ENCODE measurements around the gene STX2.

STX2 gene

DNA sequence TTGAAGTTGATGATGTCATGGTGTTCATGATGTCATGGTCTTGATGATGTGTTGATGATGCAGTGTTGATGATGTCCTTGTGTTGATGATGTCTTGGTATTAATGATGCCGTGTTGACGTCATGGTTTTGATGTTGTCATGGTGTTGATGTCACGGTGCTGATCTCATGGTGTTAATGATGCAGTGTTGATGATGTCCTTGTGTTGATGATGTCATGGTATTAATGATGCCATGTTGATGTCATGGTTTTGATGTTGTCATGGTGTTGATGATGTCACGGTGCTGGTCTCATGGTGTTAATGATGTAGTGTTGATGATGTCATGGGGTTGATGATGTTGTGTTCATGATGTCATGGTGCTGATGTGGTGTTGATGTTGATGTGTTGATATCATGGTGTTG is 75.0 kb downstream of the STX2 start:
- Histone ChIP-seq H3K4me1 (ENCODE audit: control insufficient read depth, low read length) (peaks cover 13% of the 10 kb centered on the region), H3K4me2 (ENCODE audit: low read length) (no peak overlapping the region), H3K9me3 (ENCODE audit: control insufficient read depth, insufficient read depth, low read length) (peaks cover 18% of the 10 kb centered on the region), H3K27ac (ENCODE audit: low read depth, low read length) (no peak overlapping the region), H3K27me3 (ENCODE audit: control insufficient read depth, low read length) (peaks cover 10% of the 10 kb centered on the region; the same call in 1 of the 2 replicates), H4K20me1 (ENCODE audit: control insufficient read depth, insufficient read depth, low read depth, low read length) (no peaks in the 10 kb centered on the region), H3K36me3 (ENCODE audit: control insufficient read depth, low read length) (no peaks in the 10 kb centered on the region), H3F3A (ENCODE audit: control insufficient read depth, insufficient read depth) (peaks cover 6% of the 10 kb centered on the region), H3K4me3 (ENCODE audit: low read length) (no peak overlapping the region), H3K9me2 (replicated peaks; ENCODE audit: control insufficient read depth, low read length) (no peaks in the 10 kb centered on the region), H3K79me2 (ENCODE audit: control insufficient read depth, low read length) (no peaks in the 10 kb centered on the region)
- TF ChIP-seq, protein P1, sequence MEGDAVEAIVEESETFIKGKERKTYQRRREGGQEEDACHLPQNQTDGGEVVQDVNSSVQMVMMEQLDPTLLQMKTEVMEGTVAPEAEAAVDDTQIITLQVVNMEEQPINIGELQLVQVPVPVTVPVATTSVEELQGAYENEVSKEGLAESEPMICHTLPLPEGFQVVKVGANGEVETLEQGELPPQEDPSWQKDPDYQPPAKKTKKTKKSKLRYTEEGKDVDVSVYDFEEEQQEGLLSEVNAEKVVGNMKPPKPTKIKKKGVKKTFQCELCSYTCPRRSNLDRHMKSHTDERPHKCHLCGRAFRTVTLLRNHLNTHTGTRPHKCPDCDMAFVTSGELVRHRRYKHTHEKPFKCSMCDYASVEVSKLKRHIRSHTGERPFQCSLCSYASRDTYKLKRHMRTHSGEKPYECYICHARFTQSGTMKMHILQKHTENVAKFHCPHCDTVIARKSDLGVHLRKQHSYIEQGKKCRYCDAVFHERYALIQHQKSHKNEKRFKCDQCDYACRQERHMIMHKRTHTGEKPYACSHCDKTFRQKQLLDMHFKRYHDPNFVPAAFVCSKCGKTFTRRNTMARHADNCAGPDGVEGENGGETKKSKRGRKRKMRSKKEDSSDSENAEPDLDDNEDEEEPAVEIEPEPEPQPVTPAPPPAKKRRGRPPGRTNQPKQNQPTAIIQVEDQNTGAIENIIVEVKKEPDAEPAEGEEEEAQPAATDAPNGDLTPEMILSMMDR (IDR thresholded peaks at IDR 0.05; ENCODE audit: low read depth, low read length, poor library complexity, severe bottlenecking), result no peak
- TF ChIP-seq EZH2phosphoT487 (IDR thresholded peaks at IDR 0.05; ENCODE audit: borderline replicate concordance, low read length), result no peak

DNA sequence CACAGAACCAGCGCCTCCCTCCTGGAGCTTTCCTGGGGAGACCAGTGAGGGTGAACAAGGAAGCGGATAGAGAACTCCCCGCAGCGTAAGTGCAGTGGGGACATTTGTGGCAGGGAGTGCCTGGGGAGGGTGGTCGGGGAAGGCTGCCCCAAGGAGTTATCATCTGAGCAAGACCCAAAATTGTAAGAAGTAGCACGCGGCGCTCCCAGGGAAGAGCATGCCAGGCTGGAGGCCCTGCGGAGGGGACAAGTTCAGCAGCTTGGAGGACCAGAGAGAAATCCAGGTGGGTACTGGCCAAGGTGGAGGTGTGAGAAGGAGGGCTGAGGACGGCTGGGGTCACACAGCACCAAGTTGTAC is 76.8 kb downstream of the STX2 start:
- H3K9me2 ChIP-seq (replicated peaks; ENCODE audit: control insufficient read depth, low read length), result no peaks in the 10 kb centered on the region
- no peaks in the 10 kb centered on the region for H3K79me2 ChIP-seq (ENCODE audit: control insufficient read depth, low read length)
- H4K20me1 ChIP-seq (ENCODE audit: control insufficient read depth, insufficient read depth, low read depth, low read length), result no peaks in the 10 kb centered on the region
- peak overlapping the region; percentile 87 for H3K4me2 ChIP-seq (ENCODE audit: low read length)
- H3K36me3 ChIP-seq (ENCODE audit: control insufficient read depth, low read length), result no peaks in the 10 kb centered on the region
- TF ChIP-seq, protein P1 (IDR thresholded peaks at IDR 0.05; ENCODE audit: low read depth, low read length, poor library complexity, severe bottlenecking), result no peak
- TF ChIP-seq EZH2phosphoT487 (IDR thresholded peaks at IDR 0.05; ENCODE audit: borderline replicate concordance, low read length), result no peak
- H3K27me3 ChIP-seq (ENCODE audit: control insufficient read depth, low read length), result no peaks in the 10 kb centered on the region
- no peak overlapping the region for H3K27ac ChIP-seq (ENCODE audit: low read depth, low read length)
- H3F3A ChIP-seq (ENCODE audit: control insufficient read depth, insufficient read depth), result peaks cover 6% of the 10 kb centered on the region
- peaks cover 13% of the 10 kb centered on the region for H3K4me1 ChIP-seq (ENCODE audit: control insufficient read depth, low read length)
- H3K4me3 ChIP-seq (ENCODE audit: low read length), result peak overlapping the region; percentile 68
- H3K9me3 ChIP-seq (ENCODE audit: control insufficient read depth, insufficient read depth, low read length), result peaks cover 18% of the 10 kb centered on the region

DNA sequence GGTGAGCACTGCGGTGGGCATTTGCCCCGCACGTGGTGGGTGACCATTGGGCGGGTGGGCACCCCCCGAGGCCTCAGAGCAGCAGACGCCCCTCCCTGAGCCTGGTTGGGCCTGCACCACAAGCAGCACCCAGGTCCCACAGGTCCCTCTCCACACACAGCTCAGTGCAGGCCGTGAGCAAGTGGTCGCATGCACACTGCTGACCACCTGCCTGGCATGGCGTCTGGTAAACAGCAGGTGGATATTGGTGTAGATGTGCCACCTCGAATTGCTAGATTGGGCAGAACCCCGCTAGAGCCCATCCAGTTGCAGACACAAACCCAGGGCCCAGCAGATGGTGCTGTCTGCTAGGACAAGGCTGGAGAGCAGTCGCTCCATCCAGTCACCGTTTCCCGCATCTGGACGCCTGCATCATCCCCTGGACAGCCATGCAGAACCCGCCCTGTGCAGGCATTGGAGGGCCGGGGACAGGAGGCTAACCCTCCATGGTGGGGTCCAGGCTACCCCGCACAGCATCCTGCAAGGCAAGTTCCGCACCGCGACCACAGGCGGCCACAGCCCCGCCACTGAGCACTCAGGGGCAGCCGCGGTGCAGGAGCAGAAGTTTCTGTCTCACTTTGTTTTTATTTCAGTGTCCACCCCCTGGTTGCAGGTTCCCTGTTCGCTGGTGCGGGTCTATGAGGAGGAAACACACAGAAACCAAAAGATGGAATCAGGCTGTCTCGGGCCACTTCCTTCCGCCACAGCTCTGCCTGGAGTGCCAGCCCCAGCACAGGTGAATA is 77.3 kb downstream of the STX2 start:
- Histone ChIP-seq H3F3A (ENCODE audit: control insufficient read depth, insufficient read depth) (peaks cover 6% of the 10 kb centered on the region), H3K27ac (ENCODE audit: low read depth, low read length) (no peak overlapping the region), H3K4me2 (ENCODE audit: low read length) (peak overlapping the region; percentile 87), H3K79me2 (ENCODE audit: control insufficient read depth, low read length) (no peaks in the 10 kb centered on the region), H3K9me2 (replicated peaks; ENCODE audit: control insufficient read depth, low read length) (no peaks in the 10 kb centered on the region), H3K27me3 (ENCODE audit: control insufficient read depth, low read length) (no peaks in the 10 kb centered on the region), H3K9me3 (ENCODE audit: control insufficient read depth, insufficient read depth, low read length) (peaks cover 18% of the 10 kb centered on the region), H3K4me3 (ENCODE audit: low read length) (peak overlapping the region; percentile 68), H3K4me1 (ENCODE audit: control insufficient read depth, low read length) (peaks cover 13% of the 10 kb centered on the region), H4K20me1 (ENCODE audit: control insufficient read depth, insufficient read depth, low read depth, low read length) (no peaks in the 10 kb centered on the region), H3K36me3 (ENCODE audit: control insufficient read depth, low read length) (no peaks in the 10 kb centered on the region)
- no peak for TF ChIP-seq EZH2phosphoT487 (IDR thresholded peaks at IDR 0.05; ENCODE audit: borderline replicate concordance, low read length)
- TF ChIP-seq, protein P1 (IDR thresholded peaks at IDR 0.05; ENCODE audit: low read depth, low read length, poor library complexity, severe bottlenecking), result peak; percentile 78

All from DOHH2 (cell line).